ENCODE data around the gene STAT2.

DNA sequence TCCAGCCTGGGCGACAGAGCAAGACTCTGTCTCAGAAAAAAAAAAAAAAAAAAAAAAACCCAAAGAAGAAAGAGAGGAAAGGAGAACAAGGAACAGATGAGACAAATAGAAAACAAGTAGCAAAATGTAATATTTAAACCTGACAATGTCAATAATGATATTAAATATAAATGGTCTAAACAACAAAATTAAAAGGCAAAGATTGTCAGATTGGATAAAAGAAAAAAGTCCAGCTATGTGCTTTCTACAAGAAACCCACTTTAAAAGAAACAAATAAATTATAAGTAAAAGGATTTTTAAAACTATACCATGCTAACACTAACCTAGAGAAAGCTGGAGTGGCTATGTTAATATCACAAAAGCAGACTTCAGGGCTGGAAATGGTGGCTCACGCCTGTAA is 32.4 kb upstream of the STAT2 start:
- TF ChIP-seq, protein P1, sequence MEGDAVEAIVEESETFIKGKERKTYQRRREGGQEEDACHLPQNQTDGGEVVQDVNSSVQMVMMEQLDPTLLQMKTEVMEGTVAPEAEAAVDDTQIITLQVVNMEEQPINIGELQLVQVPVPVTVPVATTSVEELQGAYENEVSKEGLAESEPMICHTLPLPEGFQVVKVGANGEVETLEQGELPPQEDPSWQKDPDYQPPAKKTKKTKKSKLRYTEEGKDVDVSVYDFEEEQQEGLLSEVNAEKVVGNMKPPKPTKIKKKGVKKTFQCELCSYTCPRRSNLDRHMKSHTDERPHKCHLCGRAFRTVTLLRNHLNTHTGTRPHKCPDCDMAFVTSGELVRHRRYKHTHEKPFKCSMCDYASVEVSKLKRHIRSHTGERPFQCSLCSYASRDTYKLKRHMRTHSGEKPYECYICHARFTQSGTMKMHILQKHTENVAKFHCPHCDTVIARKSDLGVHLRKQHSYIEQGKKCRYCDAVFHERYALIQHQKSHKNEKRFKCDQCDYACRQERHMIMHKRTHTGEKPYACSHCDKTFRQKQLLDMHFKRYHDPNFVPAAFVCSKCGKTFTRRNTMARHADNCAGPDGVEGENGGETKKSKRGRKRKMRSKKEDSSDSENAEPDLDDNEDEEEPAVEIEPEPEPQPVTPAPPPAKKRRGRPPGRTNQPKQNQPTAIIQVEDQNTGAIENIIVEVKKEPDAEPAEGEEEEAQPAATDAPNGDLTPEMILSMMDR (IDR thresholded peaks at IDR 0.05) = no peak
- TF ChIP-seq POLR2A (IDR thresholded peaks at IDR 0.05) (no peak), POLR2AphosphoS5 (IDR thresholded peaks at IDR 0.05) (no peak)

Data from stomach (tissue), 4 donors.